Fibroblast of mammary gland (primary cell): ENCODE results near the gene TMEM187.

Experiments
- DNase-seq: peaks from one replicate; pipeline ENCODE4 v3.0.0-alpha.2; 2010; ENCODE audit warnings: low read depth
- H3K4me3 ChIP-seq: 2 replicates; pipeline ENCODE4 v1.5.1; 2011; ENCODE audit warnings: low read depth, mild to moderate bottlenecking, low read length, moderate library complexity; ENCODE audit not compliant: control insufficient read depth
- TF ChIP-seq, protein P1 (sequence below): conservative IDR thresholded peaks from 2 replicates; pipeline ENCODE4 v1.5.1; 2011; ENCODE audit warnings: low read depth, low read length, inconsistent platforms; ENCODE audit not compliant: control insufficient read depth, insufficient read depth

Gene TMEM187

DNA sequence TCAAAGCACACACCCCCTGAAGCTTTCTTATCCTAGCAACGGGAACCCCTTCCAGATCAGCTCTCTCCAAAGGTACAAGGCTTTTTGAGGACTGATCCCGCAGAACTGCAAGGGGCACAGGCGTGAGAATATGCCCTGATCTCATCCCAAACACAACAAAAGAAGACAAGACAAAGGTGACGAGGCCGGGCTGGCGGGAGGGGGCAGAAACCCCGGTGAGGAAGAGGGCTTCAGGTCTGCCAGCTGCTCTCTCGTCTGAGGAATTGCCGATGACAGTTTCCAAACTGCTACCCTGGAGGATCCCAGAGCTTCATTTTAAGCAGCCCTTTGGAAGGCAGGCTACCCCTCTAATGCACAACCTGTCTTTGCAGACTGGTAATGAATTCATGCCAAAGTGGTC, 4.3 kb upstream of the TMEM187 start:
- no peak for DNase-seq
- H3K4me3 ChIP-seq = peak overlapping the region; percentile 95
- TF ChIP-seq, protein P1, sequence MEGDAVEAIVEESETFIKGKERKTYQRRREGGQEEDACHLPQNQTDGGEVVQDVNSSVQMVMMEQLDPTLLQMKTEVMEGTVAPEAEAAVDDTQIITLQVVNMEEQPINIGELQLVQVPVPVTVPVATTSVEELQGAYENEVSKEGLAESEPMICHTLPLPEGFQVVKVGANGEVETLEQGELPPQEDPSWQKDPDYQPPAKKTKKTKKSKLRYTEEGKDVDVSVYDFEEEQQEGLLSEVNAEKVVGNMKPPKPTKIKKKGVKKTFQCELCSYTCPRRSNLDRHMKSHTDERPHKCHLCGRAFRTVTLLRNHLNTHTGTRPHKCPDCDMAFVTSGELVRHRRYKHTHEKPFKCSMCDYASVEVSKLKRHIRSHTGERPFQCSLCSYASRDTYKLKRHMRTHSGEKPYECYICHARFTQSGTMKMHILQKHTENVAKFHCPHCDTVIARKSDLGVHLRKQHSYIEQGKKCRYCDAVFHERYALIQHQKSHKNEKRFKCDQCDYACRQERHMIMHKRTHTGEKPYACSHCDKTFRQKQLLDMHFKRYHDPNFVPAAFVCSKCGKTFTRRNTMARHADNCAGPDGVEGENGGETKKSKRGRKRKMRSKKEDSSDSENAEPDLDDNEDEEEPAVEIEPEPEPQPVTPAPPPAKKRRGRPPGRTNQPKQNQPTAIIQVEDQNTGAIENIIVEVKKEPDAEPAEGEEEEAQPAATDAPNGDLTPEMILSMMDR = no peak

DNA sequence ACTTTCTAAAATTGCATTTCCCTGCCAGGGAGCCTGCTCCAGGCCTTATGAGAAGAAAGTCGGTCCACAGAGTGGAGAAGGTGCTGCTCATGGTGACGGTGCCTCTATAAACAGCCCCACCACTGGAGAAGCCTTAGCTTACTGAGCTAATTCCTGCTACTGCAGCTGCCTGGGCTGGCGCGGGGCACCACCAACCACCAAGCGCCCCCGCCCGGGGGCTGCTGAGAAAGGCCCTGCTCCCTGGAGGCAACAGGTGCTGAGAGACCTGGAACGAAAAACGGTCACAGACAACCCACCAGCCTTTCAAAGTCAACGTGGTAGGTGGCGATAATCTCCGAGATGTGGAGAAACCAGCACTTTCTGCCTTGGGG, 3.8 kb upstream of the TMEM187 start:
- TF ChIP-seq, protein P1 = no peak
- DNase-seq = no peak
- H3K4me3 ChIP-seq = peak overlapping the region; percentile 95

GRCh38 chrX:153969125-153969903, 3.2 kb upstream of the TMEM187 start:
- H3K4me3 ChIP-seq = peak overlapping the region; percentile 95
- no peak for DNase-seq
- TF ChIP-seq, protein P1 = no peak

GRCh38 chrX:153969904-153970356, 2.6 kb upstream of the TMEM187 start:
- peak; percentile 26 for DNase-seq
- H3K4me3 ChIP-seq = peak overlapping the region; percentile 95
- TF ChIP-seq, protein P1 = no peak

DNA sequence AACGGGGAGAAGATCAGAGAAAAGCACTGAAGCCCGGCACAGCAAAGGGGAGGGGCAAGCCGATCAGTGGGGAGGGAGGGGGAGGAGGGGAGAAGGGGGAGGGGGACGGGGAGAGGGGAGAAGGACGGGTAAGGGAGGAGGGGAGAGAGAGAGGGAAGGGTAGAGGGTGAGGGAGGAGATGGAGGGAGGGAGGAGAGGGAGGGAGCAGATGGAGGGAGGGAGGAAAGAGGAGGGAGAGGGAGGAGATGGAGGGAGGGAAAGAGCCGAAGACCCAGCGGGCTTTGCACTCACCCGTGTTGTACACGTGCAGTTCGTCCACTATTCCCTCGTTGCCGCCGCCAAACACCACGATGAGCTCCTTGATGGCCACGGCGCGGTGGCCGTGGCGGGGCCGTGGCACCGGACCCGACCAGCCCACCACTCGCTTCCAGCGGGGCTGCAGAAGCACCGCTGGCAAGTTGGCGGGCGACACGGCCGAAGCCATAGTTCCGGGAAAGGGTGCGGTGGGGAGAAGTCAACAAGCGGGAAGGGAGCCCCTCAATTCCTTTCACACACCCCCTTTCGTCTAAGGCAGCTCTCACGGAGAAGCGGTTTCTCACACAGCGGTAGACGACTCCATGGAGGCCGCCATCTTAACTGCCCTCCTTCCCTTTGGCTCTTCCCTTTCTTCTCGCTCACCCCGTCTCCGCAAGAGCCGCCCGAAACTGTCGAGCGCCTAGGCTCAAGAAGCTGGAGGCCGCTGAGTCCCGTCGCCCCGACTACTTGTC, 2.0 kb upstream of the TMEM187 start:
- TF ChIP-seq, protein P1 = no peak
- peak overlapping the region; percentile 95 for H3K4me3 ChIP-seq
- peak; percentile 79 for DNase-seq

DNA sequence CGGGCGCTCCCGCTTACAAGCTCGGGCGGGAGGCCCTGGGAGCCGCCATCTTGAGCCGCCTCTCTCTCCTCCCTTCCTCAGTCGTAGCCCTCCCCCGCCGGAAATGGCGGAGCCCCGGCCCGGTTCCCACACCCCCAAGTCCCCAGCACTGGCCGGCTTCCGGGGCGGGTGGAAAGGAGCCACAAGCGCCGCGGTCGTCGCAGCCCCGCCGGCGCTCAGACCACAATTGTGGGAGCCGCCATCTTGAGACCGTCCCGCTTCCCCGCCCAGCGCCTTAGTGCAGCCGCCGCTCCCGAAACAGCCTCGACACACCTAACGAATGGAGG, 1.5 kb upstream of the TMEM187 start:
- DNase-seq = peak; percentile 87
- TF ChIP-seq, protein P1 = no peak
- peak overlapping the region; percentile 95 for H3K4me3 ChIP-seq
